HG02852 (cell line): ENCODE measurements around the gene SNU13.
"Not testable (repeated sequence)": the region's sequence is repeated elsewhere in the genome, so short reads cannot be mapped to it uniquely, and the experiment has no call there.

Experiments used
- ATAC-seq: cut with Tn5 transposase; IDR thresholded peaks from one replicate; pipeline ENCODE4 v1.9.1; 2021; ENCODE audit warnings: mild to moderate bottlenecking, moderate library complexity; ENCODE audit not compliant: unreplicated experiment

The SNU13 gene

DNA sequence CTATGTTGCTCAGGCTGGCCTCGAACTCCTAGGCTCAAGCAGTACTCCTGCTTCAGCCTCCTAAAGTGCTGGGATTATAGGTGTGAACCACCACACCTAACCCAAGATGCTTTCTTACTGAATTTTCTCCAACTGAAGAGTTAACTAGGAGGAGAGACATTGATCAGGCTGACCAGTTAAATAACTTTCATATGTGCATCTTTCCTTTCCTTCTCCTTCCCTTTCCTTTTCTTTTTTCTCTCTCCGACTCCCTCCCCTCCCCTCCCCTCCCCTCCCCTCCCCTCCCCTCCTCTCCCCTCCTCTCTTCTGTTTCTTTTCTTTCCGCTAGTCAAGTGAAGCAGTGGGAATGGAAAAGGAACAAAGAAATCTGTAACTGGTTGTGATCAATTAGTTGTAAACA is 40.9 kb downstream of the SNU13 start:
- no peak for ATAC-seq

DNA sequence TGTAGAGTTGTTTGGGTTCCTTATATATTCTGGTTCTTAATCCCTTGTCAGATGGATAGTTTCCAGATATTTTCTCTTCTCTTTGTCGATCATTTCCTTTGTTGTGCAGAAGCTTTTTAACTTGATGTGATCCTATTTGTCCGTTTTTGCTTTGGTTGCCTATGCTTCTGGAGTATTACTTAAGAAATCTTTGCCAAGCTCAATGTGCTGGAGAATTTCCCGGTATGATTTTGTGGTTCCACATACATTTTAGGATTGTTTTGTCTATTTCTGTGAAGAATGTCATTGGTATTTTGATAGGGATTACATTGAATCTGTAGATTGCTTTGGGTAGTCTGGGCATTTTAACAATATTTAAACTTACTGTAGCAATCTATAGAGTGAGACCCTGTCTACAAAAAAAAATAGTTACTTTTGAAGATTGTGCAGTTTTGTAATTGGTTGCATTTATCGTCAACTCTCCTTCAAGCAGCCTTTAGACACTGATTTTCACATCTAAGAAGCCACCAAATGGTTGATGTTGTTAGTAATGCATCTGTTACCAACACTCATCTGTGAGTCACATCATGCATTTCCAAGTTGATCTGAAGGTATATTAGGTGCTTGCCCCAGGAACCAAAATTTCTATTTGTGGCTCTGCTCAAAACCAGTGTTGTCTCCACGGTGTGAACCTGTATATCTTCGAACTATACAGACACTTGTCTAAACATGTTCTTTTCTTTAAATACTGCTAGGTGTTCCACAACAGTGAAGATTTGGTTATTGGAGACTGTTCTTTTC is 46.1 kb downstream of the SNU13 start:
- no peak for ATAC-seq

DNA sequence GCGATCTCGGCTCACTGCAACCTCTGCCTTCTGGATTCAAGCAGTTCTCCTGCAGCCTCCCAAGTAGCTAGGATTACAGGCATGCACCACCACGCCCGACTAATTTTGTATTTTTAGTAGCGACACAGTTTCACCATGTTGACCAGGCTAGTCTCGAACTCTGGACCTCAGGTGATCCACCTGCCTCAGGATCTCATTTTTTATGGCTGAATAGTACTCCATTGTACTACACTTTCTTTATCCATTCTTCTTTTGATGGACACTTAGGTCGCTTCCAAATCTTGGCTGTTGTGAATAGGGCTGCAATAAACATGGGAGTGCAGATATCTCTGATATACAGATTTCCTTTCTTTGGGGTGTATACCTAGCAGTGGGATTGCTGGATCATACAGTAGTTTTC is 46.8 kb downstream of the SNU13 start:
- no peak for ATAC-seq

DNA sequence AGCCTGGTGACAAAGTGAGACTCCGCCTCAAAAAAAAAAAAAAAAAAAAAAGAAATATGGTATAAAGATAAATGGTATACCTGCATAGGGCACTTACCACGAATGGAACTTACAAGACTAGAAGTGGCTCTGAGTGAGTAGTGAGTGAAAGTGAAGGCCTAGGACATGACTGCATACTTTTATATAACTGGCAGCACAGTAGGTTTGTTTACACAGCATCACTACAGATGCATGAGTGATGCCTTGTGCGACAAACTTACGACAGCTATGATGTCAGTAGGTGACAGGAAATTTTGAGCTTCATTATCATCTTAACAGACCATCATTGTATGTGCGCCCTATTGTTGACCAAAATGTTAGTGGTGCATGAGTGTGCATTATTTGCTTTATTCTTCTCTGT is 49.9 kb downstream of the SNU13 start:
- ATAC-seq, result no peak

DNA sequence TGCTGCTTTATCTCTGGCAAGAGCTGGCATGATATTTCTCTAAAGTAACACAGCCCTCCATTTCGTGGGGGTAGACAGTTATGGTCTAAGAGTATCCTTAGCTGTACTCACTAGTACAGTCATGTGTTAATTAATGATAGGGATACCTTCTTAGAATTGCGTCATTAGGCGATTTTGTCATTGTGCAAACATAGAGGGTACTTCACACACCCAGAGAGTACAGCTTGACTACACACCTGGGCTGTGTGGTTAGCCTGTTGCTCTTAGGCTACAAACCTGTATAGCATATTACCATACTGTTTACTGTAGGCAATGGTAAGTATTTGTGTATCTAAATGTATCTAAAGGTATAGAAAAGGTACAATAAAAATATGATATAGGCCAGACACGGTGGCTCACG is 50.5 kb downstream of the SNU13 start:
- ATAC-seq, result no peak

DNA sequence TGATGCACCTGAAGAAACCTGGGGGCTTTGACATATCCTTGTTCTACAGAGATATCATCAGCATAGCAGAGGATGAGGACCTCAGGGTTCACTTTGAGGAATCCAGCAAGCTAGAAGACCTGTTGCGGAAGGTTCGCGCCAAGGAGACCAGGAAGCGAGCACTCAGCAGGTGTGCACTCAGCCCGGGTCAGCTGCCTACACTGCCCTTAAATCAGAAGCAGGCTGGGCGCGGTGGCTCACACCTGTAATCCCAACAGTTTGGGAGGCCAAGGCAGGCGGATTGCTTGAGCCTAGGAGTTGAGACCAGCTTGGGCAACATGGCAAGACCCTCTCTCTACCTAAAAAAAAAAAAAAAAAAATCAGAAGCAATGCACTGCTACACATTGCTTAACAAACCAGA is 51.0 kb downstream of the SNU13 start:
- ATAC-seq, result not testable (repeated sequence)

DNA sequence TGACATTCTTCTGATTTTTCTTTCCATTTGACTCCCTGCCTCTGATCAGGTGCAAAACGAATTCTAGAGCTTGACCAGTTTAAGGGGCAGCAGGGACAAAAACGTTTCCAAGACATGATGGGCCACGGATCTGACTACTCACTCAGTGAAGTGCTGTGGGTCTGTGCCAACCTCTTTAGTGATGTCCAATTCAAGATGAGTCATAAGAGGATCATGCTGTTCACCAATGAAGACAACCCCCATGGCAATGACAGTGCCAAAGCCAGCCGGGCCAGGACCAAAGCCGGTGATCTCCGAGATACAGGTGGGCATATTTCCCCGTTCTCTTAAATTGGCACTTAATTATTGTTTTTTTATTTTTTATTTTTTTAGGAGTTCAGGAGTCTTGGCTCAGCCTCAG is 52.2 kb downstream of the SNU13 start:
- no peak for ATAC-seq

DNA sequence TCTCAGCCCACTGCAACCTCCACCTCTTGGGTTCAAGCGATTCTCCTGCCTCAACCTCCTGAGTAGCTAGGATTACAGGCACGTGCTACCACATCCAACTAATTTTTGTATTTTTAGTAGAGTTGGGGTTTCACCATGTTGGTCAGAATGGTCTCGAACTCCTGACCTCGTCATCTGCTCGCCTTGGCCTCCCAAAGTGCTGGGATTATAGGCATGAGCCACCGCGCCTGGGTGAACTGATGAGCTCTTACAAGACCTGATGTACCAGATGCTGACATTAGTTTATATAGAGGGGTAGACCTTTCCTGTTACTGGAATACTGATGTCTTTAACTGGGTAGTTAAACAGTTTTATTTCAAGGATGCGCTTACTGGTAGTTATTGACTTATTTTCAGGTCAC is 54.1 kb downstream of the SNU13 start:
- not testable (repeated sequence) for ATAC-seq

DNA sequence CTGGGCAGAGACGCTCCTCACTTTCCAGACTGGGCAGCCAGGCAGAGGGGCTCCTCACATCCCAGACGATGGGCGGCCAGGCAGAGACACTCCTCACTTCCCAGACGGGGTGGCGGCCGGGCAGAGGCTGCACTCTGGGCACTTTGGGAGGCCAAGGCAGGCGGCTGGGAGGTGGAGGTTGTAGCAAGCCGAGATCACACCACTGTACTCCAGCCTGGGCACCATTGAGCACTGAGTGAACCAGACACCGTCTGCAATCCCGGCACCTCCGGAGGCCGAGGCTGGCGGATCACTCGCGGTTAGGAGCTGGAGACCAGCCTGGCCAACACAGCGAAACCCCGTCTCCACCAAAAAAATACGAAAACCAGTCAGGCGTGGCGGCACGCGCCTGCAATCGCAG is 57.1 kb downstream of the SNU13 start:
- ATAC-seq, result not testable (repeated sequence)

DNA sequence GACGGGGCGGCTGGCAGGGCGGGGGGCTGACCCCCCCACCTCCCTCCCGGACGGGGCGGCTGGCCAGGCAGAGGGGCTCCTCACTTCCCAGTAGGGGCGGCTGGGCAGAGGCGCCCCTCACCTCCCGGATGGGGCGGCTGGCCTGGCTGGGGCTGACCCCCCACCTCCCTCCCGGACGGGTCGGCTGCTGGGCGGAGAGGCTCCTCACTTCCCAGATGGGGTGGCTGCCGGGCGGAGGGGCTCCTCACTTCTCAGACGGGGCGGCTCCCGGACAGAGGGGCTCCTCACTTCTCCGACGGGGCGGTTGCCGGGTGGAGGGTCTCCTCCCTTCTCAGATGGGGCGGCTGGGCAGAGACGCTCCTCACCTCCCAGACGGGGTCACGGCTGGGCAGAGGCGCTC is 57.6 kb downstream of the SNU13 start:
- not testable (repeated sequence) for ATAC-seq

DNA sequence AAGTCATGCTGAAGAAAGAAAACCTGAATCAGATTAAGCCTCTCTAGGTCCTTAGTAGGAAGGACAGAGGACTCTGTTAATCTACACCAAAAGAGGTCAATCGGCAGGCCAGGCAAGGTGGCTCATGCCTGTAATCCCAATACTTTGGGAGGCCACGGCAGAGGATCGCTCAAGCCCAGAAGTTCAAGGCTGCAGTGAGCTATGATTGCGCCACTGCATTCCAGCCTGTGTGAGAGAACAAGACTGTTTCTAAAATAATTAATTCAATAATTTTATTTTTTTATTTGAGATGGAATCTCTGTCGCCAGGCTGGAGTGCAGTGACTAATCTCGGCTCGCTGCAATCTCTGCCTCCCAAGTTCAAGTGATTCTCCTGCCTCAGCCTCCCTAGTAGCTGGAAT is 63.1 kb downstream of the SNU13 start:
- no peak for ATAC-seq
